BJ (cell line): Measurements from ENCODE around the gene SZT2. TPM values are rescaled to one million over a fixed set of nuclear protein-coding genes. Genes with fewer than 3 reads are reported as not detected.

Experiments
- CTCF ChIA-PET: fragments of 350-600 bp; formaldehyde crosslinking; extraction: SDS; loops from one replicate; lab custom pipeline; 2021; ENCODE audit warnings: antibody characterized with exemption, inconsistent platforms; lab: Yijun Ruan, JAX
- POLR2A ChIA-PET: fragments of 300-600 bp; sonication (Branson Sonifier 250); formaldehyde crosslinking; extraction: SDS; loops from one replicate; lab custom pipeline; 2021; ENCODE audit warnings: antibody characterized with exemption; lab: Charles Lee
- DNase-seq: peaks from one replicate; pipeline ENCODE4 v3.0.0-alpha.2; 2011; ENCODE audit warnings: low read depth
- H3K27me3 ChIP-seq: 2 replicates; pipeline ENCODE4 v1.6.0; 2011; ENCODE audit warnings: low read length; ENCODE audit not compliant: control insufficient read depth, insufficient read depth
- H3K36me3 ChIP-seq: 2 replicates; pipeline ENCODE4 v1.5.1; 2011; ENCODE audit warnings: low read length; ENCODE audit not compliant: control insufficient read depth, insufficient read depth
- H3K4me3 ChIP-seq: 2 replicates; pipeline ENCODE4 v1.5.1; 2011; ENCODE audit warnings: low read depth, mild to moderate bottlenecking, control low read depth, low read length
- polyA plus RNA-seq: library from polyadenylated mRNA; depleted of rRNA; stranded (reverse); fragments of >200 nt; gene quantifications from 2 replicates; pipeline ENCODE4 v1.2.3, GENCODE V29; 2011
- TF ChIP-seq, protein P1 (sequence below): IDR thresholded peaks from 2 replicates; pipeline ENCODE4 v1.5.1; 2011; ENCODE audit warnings: low read depth, mild to moderate bottlenecking, control low read depth, inconsistent platforms, low read length, moderate library complexity; ENCODE audit not compliant: insufficient read depth

Gene SZT2
- polyA plus RNA-seq, 1 experiment, result 12.1 TPM

DNA sequence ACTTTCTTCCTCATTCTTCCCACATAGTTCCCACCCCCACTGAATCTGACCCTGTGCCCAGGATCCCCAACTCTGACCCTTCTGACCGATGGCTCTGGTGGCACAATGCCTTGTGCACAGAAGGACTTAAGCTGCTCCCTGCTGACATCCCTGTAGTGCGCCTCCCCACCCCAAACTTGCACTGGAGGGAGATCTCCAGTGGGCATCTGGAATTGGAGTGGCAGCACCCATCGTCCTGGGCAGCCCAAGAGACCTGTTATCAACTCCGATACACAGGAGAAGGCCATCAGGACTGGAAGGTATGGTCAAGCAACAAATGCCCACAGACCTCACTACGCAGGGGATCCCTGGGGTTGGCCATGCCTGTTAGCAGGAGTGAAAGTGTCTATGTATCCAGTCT is 43.1 kb upstream of the SZT2 start:
- ChIA-PET CTCF (no interaction called here), POLR2A (no interaction called here)
- no peak for DNase-seq
- H3K36me3 ChIP-seq, result no peaks in the 10 kb centered on the region
- H3K27me3 ChIP-seq, result peaks cover 7% of the 10 kb centered on the region
- TF ChIP-seq, protein P1, sequence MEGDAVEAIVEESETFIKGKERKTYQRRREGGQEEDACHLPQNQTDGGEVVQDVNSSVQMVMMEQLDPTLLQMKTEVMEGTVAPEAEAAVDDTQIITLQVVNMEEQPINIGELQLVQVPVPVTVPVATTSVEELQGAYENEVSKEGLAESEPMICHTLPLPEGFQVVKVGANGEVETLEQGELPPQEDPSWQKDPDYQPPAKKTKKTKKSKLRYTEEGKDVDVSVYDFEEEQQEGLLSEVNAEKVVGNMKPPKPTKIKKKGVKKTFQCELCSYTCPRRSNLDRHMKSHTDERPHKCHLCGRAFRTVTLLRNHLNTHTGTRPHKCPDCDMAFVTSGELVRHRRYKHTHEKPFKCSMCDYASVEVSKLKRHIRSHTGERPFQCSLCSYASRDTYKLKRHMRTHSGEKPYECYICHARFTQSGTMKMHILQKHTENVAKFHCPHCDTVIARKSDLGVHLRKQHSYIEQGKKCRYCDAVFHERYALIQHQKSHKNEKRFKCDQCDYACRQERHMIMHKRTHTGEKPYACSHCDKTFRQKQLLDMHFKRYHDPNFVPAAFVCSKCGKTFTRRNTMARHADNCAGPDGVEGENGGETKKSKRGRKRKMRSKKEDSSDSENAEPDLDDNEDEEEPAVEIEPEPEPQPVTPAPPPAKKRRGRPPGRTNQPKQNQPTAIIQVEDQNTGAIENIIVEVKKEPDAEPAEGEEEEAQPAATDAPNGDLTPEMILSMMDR, result no peak
- no peak overlapping the region for H3K4me3 ChIP-seq

DNA sequence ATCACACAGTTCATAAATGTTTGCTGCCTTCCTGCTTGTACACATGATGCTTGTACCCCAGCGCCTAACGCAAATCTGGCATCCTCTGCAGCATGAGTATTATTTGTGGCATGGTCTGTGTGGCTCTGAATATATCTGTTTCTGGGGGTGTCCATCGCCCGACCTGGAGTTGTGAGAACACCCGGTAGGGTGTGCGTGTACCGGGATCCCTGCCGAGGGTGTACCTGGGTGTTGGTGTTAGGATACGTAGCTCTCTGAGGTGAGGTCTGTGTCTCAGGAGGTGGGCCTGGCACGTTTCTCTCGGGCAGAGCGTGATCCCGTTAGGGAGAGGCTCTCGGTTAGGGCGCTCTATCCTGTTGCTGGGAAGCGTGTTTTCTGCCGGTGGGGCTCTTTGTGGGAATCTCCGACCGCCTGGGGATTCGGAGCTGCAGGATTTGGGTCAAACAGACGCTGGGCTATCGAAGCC is 41.3 kb upstream of the SZT2 start:
- peak overlapping the region; percentile 49 for H3K4me3 ChIP-seq
- POLR2A ChIA-PET, result no interaction called here
- H3K36me3 ChIP-seq, result no peaks in the 10 kb centered on the region
- TF ChIP-seq, protein P1, result no peak
- CTCF ChIA-PET, result interaction anchor here (0.8 to 1.4 kb wide), 2 partner anchors 9 to 121 kb away, joined by 3 read pairs; no protein-coding TSS in a partner anchor
- DNase-seq, result no peak
- H3K27me3 ChIP-seq, result peaks cover 7% of the 10 kb centered on the region

DNA sequence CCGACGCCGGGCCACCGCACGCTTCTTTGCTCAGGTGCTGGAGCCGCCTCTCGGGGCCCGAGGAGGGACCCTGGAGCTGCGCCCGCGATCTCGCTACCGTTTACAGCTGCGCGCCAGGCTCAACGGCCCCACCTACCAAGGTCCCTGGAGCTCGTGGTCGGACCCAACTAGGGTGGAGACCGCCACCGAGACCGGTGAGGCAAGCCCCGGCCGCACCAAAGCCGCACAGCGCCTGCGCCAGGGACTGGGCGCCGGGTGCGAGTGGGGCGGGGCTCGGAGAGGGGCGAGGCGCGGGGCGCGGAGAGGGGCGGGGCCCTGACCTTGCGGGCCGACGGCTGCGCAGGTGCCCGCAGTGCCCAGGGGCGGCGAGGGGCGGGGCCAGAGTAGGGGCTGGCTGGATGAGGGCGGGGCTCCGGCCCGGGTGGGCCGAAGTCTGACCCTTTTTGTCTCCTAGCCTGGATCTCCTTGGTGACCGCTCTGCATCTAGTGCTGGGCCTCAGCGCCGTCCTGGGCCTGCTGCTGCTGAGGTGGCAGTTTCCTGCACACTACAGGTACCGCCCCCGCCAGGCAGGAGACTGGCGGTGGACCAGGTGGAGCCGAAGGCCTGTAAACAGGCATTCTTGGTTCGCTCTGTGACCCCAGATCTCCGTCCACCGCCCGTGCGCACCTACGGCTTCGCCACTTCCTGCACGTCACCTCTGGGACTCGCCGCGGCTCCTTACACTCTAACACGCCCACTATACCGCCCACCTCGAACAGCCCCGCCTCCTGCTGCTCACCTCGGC is 40.7 kb upstream of the SZT2 start:
- Histone ChIP-seq H3K27me3 (peaks cover 7% of the 10 kb centered on the region), H3K36me3 (no peaks in the 10 kb centered on the region), H3K4me3 (peak overlapping the region; percentile 49)
- POLR2A ChIA-PET, result no interaction called here
- TF ChIP-seq, protein P1, result no peak
- no peak for DNase-seq
- CTCF ChIA-PET, result interaction anchor here (0.8 to 1.4 kb wide), 3 partner anchors 9 to 122 kb away, joined by 3 read pairs; partner anchors contain the start of gene CDC20

DNA sequence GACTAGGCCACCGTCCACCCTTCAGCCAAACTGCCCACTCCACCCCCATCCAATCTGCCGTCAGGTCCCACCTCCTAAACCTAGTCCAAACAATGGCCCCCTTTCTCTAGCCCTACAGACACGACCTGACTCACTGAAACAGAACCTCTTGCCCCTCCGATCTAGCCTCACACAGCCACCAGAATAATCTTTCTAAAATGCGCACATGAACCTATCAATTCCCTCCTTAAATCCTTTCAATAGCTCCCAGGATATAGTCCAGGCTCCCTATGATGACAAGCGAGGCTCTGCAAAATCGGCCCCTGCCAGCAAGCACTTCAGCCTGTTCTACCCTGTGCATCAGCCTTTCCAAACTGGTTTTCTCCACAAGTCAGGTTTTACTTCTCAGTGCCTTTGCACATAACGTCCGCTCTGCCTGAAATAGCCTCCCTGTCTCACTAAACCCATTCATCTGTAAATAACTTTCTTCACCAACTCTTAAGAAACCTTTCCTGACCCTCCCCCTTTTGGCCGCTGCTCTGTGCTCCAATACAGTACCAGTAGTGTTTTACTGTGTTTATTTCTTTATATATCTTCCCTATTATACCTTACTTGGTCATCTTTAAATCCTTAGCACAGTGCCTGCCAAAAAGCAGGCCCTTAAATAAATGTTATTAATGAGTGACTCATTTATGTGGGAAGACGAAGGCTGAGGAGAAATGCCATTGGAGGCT is 39.9 kb upstream of the SZT2 start:
- H3K4me3 ChIP-seq, result peak overlapping the region; percentile 49
- no peak for DNase-seq

DNA sequence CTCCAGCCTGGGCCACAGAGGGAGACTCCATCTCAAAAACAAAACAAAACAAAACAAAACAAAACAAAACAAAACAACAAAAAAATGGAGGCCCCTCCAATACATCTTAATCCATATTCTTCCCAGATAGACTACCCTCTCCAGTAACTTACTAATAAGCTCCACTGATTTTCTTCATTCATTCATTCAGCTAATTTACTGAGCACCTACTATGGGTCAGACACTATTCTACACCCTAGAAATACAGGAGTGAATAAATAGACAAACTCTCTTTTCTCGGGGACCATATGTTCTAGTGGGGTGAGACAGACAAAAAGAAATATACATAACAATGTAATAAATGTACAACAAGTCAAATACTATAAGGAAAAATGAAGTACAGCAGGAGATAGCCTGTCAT is 38.7 kb upstream of the SZT2 start:
- ChIA-PET POLR2A (no interaction called here), CTCF (no interaction called here)
- no peak for DNase-seq
- TF ChIP-seq, protein P1, result no peak
- peaks cover 6% of the 10 kb centered on the region for H3K27me3 ChIP-seq
- H3K36me3 ChIP-seq, result no peaks in the 10 kb centered on the region; the same call in 1 of the 2 replicates
- no peak overlapping the region for H3K4me3 ChIP-seq

More for the DNA sequence above, 39.9 kb upstream of the SZT2 start:
- Histone ChIP-seq H3K36me3 (no peaks in the 10 kb centered on the region; the same call in 1 of the 2 replicates), H3K27me3 (peaks cover 7% of the 10 kb centered on the region)
- TF ChIP-seq, protein P1, result no peak
- ChIA-PET POLR2A (no interaction called here), CTCF (interaction anchor here (0.8 to 1.4 kb wide), 2 partner anchors 9 to 123 kb away, joined by 3 read pairs; partner anchors contain the start of gene CDC20)
